GM12801 (cell line): ENCODE results near the gene CDPF1.

Experiments used
- TF ChIP-seq, protein P1 (sequence below): IDR thresholded peaks from one replicate; pipeline ENCODE4 v1.5.1; 2011; ENCODE audit warnings: control low read depth; ENCODE audit not compliant: insufficient read length; ENCODE audit errors: extremely low read depth

Gene CDPF1

GRCh38 chr22:46238541-46238940 lies 11.6 kb downstream of the CDPF1 start:
- TF ChIP-seq, protein P1, sequence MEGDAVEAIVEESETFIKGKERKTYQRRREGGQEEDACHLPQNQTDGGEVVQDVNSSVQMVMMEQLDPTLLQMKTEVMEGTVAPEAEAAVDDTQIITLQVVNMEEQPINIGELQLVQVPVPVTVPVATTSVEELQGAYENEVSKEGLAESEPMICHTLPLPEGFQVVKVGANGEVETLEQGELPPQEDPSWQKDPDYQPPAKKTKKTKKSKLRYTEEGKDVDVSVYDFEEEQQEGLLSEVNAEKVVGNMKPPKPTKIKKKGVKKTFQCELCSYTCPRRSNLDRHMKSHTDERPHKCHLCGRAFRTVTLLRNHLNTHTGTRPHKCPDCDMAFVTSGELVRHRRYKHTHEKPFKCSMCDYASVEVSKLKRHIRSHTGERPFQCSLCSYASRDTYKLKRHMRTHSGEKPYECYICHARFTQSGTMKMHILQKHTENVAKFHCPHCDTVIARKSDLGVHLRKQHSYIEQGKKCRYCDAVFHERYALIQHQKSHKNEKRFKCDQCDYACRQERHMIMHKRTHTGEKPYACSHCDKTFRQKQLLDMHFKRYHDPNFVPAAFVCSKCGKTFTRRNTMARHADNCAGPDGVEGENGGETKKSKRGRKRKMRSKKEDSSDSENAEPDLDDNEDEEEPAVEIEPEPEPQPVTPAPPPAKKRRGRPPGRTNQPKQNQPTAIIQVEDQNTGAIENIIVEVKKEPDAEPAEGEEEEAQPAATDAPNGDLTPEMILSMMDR = no peak

DNA sequence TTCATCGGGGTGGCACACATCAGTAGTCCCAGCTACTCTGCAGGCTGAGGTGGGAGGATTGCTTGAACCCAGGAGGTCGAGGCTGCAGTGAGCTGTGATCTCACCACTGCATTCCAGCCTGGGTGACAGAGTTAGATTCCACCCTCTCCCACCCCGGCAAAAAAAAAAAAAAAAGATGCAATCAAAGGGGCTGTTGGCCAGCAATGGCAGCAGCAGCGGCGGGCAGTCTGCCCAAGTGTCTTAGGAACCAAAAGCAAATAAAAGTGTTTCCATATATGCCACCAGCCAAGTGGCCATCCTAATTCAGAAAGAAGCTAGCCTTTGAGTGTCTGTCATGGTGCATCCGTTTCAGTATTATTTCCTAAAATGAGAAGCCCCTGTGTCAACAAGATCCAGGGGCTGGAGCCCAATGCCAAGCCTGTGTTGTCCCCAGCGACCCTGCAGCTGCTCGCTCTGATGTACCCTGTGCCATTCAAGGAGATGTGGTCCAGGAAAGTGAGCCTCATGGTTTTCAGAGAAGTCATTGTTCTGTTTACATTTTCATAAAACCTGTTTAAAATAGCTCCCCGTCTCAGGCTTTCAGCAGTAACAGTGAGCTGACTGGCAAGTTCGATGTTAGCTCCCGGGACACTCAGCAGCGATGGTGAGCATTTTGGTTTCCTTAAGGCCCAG lies 12.5 kb downstream of the CDPF1 start:
- TF ChIP-seq, protein P1 = no peak

- TF ChIP-seq, protein P1 = no peak
Measured at GRCh38 chr22:46234969-46235368, 15.1 kb downstream of the CDPF1 start.

DNA sequence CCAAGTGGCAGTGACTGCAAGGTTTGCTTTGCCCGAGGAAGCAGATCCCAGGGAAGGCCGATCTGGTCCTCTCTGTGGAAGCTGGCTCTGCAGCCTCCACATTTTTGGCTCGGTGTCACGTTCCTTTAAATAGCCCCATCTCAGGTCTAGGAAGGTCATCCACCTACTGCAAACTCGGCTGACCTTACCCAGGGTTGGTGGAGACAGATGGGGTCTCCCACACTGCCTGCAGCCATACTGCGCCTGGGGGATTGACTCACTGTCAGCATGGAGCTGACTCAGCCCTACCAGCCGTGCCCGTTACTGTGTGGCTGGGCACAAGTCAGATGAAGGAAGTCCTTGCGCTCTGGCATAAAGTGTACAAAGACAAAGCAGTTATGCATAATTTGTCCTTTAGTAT lies 16.9 kb downstream of the CDPF1 start:
- TF ChIP-seq, protein P1 = no peak

- TF ChIP-seq, protein P1 = no peak
Measured at GRCh38 chr22:46230262-46230901, 19.7 kb downstream of the CDPF1 start.

DNA sequence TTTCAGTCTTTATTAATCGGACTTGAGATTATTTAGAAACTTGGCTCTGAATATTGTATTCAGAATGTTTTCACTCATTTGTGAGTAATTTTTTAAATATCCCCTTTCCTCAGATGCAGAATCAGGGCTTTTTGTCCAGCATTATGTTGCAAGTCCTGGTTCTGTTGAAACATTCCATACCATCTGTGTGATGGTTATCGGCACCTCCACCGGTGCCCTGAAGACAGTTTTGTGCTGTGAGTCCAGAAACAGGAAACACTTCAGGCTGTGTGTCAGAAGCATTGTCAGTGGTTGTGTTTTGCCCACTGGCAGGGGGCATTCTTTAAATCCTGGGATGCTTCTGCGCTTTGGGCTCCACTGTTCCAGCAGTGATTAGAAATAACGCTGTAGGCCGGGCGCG lies 20.4 kb downstream of the CDPF1 start:
- TF ChIP-seq, protein P1 = no peak

DNA sequence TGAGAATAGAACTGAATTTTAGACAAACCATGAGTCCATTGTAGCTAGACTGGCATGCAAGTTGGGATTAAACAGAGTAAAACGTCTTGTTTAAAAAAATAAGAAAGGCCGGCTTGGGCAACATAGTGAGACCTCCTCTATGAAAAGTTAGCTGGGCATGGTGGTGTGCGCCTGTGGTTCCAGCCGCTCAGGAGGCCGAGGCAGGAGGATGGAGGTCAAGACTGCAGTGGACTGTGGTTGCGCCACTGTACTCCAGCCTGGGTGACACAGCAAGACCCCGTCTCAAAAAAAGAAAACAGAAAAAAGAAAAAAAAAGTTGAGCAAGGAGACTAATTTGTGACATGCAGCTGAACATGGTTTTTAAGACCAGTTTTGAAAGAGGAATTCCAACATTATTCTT lies 23.5 kb downstream of the CDPF1 start:
- TF ChIP-seq, protein P1 = no peak
